ENCODE results near the gene TMOD1. TPM values are rescaled to one million over a fixed set of nuclear protein-coding genes. Genes with fewer than 3 reads are reported as not detected.

TMOD1 gene
- total and polyA plus RNA-seq, 9 of the 15 experiments (the other 6 are each of a cell fraction or from before 2014, with no cell fraction given): 7.1 to 41.2 (median 14.2) TPM

DNA sequence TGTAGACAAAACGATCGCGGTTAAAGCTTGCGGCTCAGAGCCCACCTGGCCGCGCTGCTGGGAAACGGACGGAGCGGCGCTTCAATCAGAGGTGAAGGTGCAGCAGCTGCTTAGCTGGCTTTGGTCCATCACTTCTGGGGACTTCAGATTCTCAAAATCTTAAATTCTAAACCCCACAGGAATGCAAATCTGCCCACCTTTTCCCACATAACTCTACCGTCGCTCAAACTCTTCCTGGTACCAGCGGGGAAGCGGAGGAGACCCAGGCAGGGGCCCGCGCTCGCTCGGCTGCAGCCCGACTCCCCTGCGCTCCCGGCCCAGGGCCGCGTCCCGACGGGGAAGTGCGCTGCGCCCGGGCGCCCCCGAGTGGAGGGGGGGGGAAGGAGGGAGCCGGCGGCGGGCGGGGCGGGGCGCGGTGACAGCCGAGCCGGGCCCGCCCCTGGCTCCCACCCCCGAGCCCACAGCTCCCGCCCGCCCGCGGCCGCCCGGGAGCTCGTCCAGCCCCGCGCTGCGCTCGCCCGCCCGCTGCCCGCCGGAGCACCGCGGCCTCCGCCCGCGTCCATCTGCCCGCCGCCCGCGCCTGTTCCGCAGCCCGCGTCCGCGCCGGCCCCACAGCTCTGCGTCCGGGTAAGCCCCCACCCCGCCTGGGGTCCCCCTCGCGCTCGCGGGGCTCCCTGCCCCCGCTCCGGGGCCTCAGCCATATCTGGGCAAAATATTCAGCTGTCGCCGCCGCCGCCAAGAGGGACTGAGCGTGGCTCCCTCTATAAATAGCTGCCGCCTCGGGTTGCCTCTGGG lies at the start of gene TMOD1 (continued):
- TF ChIP-seq, protein P1, sequence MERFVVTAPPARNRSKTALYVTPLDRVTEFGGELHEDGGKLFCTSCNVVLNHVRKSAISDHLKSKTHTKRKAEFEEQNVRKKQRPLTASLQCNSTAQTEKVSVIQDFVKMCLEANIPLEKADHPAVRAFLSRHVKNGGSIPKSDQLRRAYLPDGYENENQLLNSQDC (CRISPR knock-in tag; IDR thresholded peaks at IDR 0.05): no peak
- no peak for TF ChIP-seq SMAD2 (IDR thresholded peaks at IDR 0.05; ENCODE audit: low read depth, low read length)
- TF ChIP-seq FOXA1 (IDR thresholded peaks at IDR 0.05; ENCODE audit: borderline replicate concordance): no peak
- TF ChIP-seq, protein P2, sequence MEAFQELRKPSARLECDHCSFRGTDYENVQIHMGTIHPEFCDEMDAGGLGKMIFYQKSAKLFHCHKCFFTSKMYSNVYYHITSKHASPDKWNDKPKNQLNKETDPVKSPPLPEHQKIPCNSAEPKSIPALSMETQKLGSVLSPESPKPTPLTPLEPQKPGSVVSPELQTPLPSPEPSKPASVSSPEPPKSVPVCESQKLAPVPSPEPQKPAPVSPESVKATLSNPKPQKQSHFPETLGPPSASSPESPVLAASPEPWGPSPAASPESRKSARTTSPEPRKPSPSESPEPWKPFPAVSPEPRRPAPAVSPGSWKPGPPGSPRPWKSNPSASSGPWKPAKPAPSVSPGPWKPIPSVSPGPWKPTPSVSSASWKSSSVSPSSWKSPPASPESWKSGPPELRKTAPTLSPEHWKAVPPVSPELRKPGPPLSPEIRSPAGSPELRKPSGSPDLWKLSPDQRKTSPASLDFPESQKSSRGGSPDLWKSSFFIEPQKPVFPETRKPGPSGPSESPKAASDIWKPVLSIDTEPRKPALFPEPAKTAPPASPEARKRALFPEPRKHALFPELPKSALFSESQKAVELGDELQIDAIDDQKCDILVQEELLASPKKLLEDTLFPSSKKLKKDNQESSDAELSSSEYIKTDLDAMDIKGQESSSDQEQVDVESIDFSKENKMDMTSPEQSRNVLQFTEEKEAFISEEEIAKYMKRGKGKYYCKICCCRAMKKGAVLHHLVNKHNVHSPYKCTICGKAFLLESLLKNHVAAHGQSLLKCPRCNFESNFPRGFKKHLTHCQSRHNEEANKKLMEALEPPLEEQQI (IDR thresholded peaks at IDR 0.05): no peak
- 0 out of 4 replicates have a peak, but pooled peaks of 1 of the 2 experiments have one; percentile 37 for TF ChIP-seq SIN3A (IDR thresholded peaks at IDR 0.05; ENCODE audit: borderline replicate concordance in 2 of 2, control insufficient read depth in 1 of 2, low read depth in 2 of 2, low read length in 2 of 2)
- TF ChIP-seq, protein P3, sequence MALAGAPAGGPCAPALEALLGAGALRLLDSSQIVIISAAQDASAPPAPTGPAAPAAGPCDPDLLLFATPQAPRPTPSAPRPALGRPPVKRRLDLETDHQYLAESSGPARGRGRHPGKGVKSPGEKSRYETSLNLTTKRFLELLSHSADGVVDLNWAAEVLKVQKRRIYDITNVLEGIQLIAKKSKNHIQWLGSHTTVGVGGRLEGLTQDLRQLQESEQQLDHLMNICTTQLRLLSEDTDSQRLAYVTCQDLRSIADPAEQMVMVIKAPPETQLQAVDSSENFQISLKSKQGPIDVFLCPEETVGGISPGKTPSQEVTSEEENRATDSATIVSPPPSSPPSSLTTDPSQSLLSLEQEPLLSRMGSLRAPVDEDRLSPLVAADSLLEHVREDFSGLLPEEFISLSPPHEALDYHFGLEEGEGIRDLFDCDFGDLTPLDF (CRISPR knock-in tag; IDR thresholded peaks at IDR 0.05): no peak
- peak; percentile 61; the same call in 1 of the 2 replicates for TF ChIP-seq SMAD4 (CRISPR knock-in tag; conservative IDR thresholded peaks at IDR 0.05)
- no peak for TF ChIP-seq ATF3 (IDR thresholded peaks at IDR 0.05)
- no peak for TF ChIP-seq ATF3 (CRISPR knock-in tag; conservative IDR thresholded peaks at IDR 0.05)
- no peak for TF ChIP-seq PATZ1 (CRISPR knock-in tag; IDR thresholded peaks at IDR 0.05; ENCODE audit: borderline replicate concordance)
- no peak for TF ChIP-seq ZNF518B (CRISPR knock-in tag; IDR thresholded peaks at IDR 0.05)
- TF ChIP-seq MEF2D (tag; conservative IDR thresholded peaks at IDR 0.05; ENCODE audit: low read depth): no peak
- TF ChIP-seq SMARCB1 (IDR thresholded peaks at IDR 0.05; ENCODE audit: insufficient read length, low read depth): no peak

Data from K562 (cell line).